ENCODE data around the gene PHACTR1.

DNA sequence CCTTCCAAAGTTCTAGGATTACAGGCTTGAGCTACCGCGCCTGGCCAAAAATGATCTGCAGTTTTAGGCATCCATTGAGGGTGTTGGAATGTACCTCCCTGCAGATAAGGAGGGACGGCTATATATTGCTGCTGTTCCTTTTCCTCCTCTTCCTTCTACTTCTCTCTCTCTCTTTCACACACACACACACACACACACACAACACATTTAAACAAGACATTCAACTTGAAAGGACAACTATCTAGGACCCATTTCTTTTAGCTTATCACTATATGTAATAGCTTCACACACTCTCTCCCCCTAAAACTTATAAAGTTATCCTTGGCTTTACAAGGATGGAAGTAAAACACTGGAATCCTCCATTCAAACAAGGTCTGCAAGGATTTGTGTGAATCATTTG, 260.6 kb downstream of the PHACTR1 start:
- TF ChIP-seq, protein P1, sequence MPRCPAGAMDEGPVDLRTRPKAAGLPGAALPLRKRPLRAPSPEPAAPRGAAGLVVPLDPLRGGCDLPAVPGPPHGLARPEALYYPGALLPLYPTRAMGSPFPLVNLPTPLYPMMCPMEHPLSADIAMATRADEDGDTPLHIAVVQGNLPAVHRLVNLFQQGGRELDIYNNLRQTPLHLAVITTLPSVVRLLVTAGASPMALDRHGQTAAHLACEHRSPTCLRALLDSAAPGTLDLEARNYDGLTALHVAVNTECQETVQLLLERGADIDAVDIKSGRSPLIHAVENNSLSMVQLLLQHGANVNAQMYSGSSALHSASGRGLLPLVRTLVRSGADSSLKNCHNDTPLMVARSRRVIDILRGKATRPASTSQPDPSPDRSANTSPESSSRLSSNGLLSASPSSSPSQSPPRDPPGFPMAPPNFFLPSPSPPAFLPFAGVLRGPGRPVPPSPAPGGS (IDR thresholded peaks at IDR 0.05), result no peak
- TF ChIP-seq, protein P2, sequence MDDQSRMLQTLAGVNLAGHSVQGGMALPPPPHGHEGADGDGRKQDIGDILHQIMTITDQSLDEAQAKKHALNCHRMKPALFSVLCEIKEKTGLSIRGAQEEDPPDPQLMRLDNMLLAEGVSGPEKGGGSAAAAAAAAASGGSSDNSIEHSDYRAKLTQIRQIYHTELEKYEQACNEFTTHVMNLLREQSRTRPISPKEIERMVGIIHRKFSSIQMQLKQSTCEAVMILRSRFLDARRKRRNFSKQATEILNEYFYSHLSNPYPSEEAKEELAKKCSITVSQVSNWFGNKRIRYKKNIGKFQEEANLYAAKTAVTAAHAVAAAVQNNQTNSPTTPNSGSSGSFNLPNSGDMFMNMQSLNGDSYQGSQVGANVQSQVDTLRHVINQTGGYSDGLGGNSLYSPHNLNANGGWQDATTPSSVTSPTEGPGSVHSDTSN (IDR thresholded peaks at IDR 0.05), result no peak

Data from A549 (cell line).